ENCODE data around the gene GPR21.

The GPR21 gene

DNA sequence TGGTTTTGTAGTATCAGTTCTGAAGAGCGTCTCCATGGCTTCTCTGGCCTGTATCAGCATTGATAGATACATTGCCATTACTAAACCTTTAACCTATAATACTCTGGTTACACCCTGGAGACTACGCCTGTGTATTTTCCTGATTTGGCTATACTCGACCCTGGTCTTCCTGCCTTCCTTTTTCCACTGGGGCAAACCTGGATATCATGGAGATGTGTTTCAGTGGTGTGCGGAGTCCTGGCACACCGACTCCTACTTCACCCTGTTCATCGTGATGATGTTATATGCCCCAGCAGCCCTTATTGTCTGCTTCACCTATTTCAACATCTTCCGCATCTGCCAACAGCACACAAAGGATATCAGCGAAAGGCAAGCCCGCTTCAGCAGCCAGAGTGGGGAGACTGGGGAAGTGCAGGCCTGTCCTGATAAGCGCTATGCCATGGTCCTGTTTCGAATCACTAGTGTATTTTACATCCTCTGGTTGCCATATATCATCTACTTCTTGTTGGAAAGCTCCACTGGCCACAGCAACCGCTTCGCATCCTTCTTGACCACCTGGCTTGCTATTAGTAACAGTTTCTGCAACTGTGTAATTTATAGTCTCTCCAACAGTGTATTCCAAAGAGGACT lies 1.5 kb downstream of the GPR21 start:
- DNase-seq = no peak

DNA sequence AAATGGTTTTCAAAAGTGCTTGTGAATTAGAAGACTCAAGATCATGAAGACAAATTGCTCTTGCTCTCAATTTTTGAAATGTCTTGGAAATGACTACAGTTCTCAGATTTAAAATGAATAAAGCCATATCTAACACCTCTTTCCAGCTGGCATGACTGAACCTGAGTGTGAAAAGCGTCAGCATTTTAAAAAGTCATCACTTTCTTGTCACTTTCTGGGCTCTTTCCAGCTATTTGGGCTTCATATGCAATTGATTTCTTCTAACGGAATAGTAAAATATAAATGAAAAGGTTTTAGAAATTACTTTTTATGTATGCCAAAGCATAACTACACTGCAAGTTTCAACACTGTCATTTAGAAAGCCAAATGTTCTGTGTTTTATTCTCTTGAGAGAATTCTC lies 2.3 kb downstream of the GPR21 start:
- DNase-seq = no peak

DNA sequence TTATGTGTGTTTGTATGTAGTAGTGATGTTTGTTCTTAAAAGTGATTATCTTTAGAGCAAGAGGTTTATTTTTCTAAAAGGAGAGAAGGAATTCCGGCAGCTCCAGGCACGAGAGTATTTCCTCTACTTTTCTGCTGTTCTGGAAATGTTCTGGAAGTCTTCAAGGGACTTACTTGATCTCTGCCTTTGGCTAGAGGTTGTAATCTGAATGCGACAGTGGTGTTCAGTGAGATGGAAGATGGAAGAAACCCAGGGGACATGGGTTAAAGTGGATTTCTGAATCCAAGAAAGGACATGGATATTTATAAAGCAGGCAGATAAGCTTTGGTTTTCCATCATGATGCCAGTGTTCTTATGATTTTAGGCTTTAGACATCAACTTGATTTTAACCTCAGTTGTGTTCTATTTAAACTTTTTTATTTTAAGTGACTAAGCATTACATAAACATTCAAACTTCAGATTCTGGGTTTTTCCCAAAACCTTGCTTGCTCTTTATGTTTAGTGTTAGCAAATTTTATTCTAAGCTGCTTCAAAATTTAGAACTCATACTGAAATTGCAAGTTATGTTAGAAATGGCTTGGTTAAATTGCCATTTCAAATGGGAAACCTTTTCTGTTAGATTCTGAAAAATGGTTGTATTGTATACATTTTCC lies 3.6 kb downstream of the GPR21 start:
- DNase-seq = no peak

DNA sequence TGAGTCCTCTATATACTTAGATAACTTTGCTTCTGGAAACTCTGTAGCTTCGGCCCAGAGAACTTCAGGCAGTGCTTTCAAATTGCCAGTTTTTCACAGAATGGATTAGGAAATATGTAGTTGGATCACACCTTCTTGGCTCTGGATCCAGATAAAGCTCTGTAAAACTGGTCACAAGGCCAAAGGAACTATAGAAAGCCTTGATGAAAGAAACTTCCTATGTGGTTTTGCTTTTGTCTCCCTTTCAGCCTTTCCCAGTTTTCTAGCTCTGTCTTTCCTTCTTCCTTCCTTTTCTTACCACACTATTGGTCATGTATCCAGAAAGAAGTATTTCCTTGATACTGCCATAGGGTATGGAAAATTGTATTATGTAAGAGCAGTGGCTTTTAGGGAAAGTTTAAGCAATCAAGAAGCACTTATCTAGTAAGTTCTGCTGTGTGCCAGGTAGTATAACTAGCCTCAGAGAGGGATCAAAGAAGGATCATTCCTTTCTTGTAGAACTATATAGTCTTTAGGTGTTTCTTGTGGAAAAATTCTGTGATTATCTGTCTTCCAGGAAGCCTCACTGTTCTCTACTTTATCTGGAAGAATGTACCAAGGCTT lies 6.3 kb downstream of the GPR21 start:
- no peak for DNase-seq

DNA sequence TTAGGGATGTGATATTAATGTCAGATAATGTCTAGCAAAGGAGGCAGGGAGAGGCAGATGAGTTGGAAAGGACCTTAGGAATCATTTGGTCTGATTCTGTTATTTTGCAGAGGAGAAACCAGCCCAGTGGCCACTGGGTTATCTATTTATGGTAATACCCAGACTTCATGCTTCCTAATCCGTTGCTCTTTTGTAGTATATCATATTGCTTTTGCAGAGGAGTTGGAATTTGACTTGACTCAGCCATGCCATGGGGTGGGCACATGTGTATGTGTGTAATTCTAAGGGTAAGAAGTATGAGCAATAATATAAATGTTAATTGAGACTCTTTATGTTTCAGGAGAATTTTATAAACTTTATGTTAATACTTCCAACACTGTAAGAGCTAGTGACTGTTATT lies 7.3 kb downstream of the GPR21 start:
- DNase-seq = no peak

DNA sequence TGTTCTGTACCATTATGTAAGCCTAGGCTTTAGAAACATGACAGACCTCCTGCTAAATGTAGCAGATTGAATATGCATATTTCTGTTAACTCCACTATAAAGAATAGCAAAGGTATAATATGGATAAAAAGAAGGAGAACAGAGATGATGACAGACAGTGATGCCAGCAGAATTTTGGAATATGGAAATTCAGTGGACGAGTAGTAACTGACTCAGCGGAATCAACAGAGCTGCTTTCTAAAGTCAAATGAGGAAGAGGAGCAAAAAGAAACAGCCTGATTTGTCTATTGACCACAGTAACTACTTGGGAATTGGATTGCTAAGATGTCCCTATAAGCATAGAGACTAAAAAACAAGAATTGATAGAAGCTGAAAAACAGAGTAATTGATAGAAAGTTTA lies 8.0 kb downstream of the GPR21 start:
- no peak for DNase-seq

DNA sequence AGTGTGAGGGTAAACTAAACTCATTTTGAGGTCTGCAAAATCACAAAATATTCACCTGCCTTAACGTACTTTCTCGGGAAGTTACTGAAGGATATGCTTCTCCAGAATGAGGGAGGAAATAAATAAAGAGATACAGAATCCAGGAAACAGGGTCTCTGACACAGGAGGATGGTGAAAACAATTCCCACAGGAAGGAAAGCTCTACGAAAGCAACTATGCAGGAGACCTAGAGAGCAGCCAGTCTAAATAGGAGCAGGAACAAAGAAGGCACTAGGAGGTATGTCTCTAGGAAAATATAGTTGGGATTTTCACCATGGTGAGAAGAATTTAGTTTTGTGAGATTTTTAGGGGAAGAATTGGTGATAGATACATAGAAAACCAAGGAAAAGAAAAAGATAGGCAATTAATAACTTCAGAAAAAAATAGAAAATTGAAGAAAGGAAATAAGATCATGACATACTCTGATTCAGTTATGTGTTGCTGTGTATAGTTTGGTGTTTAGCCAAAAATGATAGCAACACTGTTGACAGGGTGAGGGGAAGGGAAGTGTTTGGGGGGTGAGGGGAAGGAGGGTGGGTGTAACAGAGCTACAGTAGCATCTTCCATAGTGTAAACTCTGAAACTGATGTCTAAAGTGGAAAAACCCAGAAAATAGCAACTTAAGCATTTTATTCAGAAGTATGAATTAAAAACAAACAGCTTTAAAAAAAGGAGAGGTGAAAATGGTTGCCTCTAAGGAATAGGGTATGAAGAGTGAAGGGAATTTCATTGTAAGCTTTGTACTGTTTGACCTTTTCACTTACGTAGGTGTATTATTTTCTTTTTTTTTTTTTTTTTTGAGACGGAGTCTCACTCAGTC lies 9.8 kb downstream of the GPR21 start:
- DNase-seq = no peak

DNA sequence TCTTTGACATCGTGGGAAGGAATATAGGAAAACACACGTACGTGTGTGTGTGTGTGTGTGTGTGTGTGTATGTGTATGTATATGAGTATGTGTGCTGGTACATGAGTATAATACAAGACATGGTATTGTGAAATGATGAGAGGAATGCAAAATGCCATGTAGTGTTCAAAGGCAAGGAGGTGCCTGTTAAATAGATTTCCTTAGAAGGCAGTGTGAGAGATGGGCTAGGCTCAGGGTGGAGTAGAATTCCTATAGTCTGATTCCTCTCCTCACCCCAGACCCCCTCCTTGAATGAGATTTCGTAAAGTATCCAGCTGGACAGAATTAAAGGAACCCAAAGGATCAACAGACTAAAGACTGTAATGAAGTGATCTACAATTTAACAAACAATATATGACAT lies 11.1 kb downstream of the GPR21 start:
- DNase-seq = no peak

DNA sequence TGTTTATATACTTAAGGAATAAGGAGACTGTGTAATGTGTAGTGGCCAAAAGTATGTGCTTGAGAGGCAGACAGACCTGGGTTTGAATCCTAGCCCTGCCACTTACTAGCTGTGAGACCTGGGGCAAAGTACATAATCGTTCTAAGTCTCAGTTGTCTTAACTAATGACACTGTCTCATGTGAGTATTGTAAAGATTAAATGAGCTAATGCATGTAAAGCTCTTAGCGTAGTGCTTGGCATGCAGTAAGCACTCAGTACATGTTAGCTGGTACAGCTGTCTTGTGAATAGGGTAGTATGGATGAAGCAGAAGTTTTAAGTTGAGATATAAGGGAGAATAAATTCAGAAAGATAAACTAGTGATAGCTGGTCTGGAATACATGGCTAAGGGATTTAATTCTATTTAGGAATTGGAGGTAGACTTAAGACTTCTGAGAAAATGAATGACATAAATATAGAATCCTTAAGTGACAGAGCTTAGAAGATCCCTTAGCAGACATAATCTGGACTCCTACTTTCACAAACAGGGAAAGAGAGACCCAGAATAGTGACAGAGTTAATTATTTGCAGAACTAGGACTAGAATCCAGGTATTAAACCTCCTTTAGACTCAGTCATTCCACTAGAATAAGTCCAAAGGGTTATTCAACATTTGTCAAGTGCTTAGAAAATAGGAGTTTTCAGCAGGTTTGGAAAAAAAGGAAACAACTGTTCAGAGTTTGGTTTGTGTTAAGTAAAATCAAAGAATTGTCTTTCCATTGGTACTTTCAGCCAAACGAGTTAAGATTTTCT lies 13.1 kb downstream of the GPR21 start:
- DNase-seq = no peak

DNA sequence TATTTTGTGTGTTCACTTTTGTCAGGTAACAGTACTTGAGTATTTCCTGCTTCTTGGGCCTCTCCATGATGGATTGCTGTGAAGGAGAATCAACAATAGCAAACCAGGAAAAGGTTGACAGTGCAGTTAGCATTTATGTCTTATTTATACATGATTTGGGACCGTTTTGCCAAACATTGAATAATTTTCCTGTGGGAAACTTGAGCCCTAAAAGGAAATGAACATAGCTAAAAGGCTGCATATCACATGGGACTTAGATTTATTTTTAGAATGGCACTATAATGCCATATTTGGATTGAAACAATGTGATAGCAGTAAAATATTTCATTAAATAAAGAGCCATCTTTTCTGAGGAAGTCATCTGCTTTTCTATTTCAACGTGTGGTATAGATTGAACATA lies 15.3 kb downstream of the GPR21 start:
- DNase-seq = no peak

DNA sequence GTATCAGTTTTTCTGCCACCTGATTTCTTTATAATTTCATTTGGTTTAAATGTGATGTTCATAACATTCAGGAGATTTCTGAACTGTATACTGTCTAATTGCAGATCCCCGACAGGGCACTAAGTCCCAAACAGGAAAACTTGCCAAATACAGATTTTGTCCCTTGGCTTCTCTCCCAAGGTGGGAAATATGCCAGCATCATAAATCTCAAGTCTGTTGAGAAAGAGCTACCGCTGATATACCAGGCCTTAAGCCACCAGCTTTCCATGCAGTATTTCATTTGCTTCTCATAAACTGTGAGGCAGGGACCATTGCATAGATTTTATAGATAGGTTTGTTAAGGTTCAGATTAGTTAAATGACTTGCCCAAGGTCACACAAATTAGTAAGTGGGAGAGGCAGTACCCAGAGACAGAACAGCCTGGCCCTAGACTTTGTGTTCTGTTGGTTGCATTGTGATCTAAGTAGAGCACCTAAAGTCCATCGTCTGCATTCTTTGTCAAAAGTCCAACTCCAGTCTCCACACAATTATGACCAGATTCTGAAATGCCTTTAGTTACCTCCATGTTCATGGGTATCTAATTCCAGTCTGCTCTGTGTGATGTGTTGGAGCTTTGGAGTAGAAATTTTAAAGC lies 16.2 kb downstream of the GPR21 start:
- DNase-seq = no peak

DNA sequence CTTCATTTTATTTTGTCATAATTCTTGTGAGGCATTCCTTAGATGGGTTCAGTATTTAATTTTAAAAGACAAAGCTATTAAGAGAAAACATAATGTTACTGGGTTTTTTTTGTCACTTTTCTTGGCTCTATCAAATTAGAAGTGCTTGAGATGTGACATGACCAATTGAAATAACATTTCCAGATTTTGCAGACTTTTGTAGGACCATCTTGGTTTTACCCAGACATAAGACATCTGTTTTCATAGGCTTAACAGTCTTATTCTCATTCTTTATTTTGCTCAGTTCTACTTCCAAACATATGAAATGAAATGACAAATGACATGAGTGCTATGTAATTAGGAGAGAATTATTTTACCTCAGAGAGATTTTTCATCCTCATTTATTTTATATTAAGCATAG lies 19.6 kb downstream of the GPR21 start:
- no peak for DNase-seq

DNA sequence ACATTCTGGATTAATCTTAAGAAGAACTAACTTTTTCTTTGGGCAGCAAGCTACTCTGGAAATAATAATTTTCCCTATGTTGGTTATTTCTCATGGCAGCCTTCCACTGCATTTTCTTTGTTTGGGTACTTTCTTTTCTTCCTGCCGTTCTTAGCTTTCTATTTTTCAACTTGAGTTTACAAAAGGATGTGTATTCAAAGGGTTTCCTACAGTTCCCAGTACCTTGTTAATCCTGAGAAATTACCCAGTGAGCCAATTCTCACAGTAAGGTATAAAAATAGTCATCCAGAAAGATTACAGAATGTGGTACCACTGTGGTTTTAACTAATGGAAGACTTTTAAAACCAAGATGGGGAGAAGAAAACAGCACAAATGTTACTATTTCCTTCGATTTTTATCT lies 20.2 kb downstream of the GPR21 start:
- no peak for DNase-seq

DNA sequence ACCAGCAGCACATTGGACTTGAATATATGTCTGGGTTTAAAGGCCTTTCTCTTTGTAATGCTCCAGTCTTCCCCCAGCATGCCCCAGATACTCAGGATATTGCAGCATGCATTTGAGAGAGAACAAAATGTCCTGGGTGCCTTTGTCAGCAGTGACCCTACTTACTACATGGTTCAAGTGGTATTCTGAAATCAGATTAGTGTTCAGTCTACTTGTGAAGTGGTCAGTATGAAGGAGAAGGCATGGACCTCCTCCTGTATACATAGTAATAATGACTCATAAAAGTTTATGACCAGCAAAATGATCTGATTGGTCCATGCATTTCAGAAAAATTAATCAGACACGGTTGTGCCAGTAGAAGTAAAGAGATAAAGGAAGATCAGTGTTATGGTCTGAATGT lies 25.4 kb downstream of the GPR21 start:
- no peak for DNase-seq

DNA sequence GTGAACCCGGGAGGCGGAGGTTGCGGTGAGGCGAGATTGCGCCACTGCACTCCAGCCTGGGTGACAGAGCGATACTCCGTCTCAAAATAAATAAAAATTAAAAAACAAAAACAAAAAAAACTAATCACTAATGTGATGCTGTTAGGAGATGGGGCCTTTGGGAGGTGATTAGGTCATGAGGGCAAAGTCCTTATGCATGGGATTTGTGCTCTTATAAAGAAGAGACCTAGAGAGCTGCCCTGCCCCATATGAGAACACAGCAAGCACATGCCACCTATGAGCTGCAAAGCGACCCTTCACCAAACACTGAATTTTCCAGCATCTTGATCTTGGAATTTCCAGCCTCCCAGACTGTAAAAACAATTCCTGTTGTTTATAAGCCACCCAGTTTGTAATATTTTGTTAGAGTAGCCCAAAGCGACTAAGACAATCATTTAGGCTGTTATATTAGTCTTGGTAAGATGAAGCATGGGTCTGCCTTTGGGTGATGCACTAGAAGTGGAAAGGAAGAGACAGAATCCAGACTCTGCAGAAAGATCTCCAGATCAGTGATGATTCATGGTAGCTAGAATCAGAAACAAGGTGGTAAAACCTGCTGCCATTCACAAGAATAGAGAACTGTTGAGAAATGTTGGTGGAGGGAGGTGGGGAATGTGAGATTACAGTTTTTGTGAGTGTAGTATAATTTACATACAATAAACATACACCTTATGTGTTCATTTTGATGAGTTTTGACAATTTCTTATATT lies 26.2 kb downstream of the GPR21 start:
- no peak for DNase-seq

DNA sequence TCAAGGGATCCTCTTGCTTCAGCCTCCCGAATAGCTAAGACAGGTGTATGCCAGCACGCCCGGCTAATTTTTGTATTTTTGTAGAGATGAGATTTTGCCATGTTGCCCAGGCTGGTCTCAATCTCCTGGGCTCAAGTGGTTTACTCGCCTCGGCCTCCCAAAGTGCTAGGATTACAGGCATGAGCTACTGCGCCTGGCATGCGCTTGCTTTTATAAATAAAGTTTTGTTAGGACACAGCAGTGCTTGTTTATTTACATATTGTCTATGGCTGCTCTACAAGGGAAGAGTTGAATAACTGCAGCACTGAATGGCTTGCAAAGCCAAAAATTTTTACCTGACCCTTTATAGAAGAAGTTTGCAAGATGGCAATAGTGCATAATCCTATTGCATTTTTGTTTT lies 27.7 kb downstream of the GPR21 start:
- DNase-seq = no peak

DNA sequence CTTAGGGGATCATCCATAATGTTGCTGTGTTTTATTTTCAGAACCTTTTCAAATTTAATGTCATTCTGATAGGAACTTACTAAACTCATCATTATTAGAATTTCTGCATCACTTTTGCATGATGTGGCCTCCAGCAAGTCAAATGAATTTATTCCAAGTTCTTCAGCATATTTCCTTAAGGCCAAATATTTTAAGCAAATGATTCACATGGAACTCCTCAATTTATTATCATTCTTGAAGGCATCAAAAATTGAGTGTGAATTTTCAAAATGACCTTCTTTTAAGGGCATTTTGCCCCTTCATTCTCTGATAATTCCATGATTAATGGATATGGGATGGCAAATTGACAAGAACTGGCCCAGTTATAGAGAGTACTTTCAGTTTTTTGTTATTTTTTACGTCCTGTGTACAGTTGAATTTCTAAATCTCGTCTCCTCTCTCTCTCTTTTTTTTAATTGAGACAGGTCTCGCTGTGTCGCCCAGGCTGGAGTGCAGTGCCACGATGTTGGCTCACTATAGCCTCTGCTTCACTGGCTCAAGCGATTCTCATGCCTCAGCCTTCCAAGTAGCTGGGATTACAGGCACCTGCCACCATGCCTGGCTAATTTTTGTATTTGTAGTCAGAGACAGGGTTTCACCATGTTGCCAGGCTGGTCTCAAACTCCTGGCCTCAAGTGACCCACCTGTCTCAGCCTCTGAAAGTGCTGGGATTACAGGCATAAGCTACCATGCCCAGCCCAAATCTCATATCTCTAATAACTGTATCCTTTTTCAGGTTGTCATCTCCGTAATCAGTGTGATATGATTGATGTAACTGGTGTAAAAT lies 29.1 kb downstream of the GPR21 start:
- no peak for DNase-seq

DNA sequence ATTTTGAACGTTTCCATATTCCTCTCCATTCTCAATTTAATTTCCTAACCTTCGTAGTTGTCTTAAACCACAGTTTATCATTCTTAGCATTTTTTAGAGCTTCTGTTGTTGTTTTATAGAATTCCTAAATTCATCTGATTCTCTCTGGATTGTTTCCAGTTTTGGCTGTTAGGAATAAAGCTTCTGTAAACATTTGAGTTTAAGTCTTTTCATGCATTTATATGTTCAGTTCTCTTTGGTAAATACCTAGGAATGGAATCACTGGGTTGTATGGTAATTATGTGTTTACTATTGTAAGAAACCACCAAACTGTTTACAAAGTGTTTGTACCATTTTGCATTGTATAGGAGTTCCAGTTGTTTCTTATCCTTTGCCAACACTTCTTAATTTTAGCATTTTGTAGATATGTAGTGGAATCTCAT lies 29.7 kb downstream of the GPR21 start:
- DNase-seq = no peak

DNA sequence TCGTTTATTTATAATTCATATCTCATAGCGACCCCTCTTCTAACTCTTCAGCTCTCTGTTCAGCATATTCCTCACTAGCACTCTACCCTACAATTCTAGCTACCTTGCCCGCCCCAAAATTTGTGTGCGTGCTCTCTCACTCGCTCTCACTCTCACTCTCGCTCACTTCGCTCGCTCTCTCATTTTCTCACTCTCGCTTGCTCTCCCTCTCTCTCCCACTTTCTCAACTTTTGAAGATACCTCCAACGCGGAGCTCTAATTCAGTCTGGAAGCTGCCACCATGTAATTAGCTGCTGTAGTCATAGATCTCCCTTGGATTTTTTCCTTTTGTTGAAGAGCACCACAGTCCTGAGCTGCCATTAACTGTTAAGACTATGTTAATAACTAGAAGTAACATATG lies 30.4 kb downstream of the GPR21 start:
- no peak for DNase-seq

DNA sequence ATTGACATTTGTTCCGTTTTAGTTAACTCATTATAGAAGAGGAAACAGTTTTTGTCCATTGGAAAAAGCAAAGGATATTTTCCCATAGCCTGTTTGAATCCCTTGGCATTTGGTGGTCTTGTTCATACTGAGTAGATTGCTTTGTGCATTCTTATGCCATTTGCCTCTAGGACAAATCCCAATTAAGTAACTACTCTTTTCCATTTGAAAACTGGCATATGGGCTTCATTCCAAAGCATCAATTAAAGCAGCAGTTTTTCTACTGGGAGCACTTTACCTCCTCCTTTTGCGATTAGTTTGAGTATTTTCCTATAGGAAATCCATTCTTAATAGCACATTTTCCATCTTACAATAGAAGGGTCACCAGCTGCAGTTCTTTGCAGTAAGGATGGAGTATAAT lies 31.2 kb downstream of the GPR21 start:
- DNase-seq = no peak

DNA sequence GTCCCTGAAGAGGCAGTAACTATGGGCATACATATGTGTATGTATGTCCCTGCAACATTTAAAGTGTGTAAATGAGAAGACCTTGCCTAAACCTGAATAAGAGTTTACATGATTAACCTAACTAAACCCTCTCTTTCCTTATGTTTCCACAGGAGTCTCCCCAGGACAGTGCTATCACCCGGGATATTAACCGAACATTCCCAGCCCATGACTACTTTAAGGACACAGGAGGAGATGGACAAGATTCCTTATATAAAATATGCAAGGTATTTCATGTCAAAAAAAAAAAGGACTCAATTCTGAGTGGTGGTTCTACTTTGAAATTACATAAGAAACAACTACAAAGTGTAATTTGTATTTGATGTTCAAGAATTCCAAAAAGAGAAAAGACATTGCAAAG lies 31.7 kb downstream of the GPR21 start:
- no peak for DNase-seq
